ENCODE data around the gene SLC6A18. TPM values are rescaled to one million over a fixed set of nuclear protein-coding genes. Genes with fewer than 3 reads are reported as not detected.

SLC6A18 gene
- total RNA-seq, 2 donors from 2014 or later, result not detected

DNA sequence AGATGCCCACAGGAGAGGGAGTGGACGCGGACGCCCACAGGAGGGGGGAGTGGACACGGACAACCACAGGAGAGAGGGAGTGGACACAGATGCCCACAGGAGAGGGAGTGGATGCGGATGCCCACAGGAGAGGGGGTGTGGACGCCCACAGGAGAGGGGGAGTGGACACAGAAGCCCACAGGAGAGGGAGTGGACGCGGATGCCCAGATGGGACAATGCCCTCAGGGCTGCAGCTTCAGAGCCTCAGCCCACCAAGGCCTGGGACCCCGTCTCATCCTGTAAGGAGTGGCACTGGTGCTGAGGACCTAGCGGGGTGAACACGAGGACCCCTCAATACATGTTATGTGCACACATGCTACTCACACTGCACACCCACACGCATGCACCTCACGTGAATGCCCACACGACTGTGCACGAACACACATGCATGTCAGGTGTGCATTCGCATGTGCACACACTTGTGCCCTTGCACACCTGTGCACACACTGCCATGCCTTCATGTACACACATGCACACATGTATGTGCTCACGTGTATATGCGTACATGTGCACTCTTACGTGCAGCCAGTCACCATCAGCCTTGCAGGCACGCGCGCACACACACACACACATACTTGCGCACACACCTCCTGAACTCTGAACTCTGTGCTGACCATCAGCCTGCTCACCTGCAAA, 34.8 kb downstream of the SLC6A18 start:
- DNase-seq (ENCODE audit: low spot score), result no peak
- no peaks in the 10 kb centered on the region for H3K36me3 ChIP-seq
- H3K27ac ChIP-seq, result no peak overlapping the region
- H3K4me3 ChIP-seq, result no peak overlapping the region
- TF ChIP-seq POLR2A (IDR thresholded peaks at IDR 0.05) (no peak), POLR2AphosphoS5 (IDR thresholded peaks at IDR 0.05) (no peak), CTCF (IDR thresholded peaks at IDR 0.05) (no peak)
- 95% methylated on average over 23 of the region's 23 CpGs for WGBS
- H3K9me3 ChIP-seq, result no peaks in the 10 kb centered on the region
- no peaks in the 10 kb centered on the region for H3K4me1 ChIP-seq (replicated peaks)
- no peaks in the 10 kb centered on the region for H3K27me3 ChIP-seq (replicated peaks; ENCODE audit: insufficient read depth)
- intact Hi-C loops (cut with DNase I), result no loop called here

GRCh38 chr5:1261643-1262042, 36.5 kb downstream of the SLC6A18 start:
- H3K36me3 ChIP-seq, result no peaks in the 10 kb centered on the region
- intact Hi-C loops (cut with DNase I), result no loop called here
- H3K9me3 ChIP-seq, result no peaks in the 10 kb centered on the region
- WGBS, result 90% methylated on average over 10 of the region's 10 CpGs
- H3K4me3 ChIP-seq, result no peak overlapping the region
- DNase-seq (ENCODE audit: low spot score), result no peak
- no peak for TF ChIP-seq CTCF (IDR thresholded peaks at IDR 0.05)
- no peak for TF ChIP-seq POLR2A (IDR thresholded peaks at IDR 0.05)
- no peak for TF ChIP-seq POLR2AphosphoS5 (IDR thresholded peaks at IDR 0.05)
- no peaks in the 10 kb centered on the region for H3K27me3 ChIP-seq (replicated peaks; ENCODE audit: insufficient read depth)
- no peaks in the 10 kb centered on the region for H3K4me1 ChIP-seq (replicated peaks)
- no peak overlapping the region for H3K27ac ChIP-seq

DNA sequence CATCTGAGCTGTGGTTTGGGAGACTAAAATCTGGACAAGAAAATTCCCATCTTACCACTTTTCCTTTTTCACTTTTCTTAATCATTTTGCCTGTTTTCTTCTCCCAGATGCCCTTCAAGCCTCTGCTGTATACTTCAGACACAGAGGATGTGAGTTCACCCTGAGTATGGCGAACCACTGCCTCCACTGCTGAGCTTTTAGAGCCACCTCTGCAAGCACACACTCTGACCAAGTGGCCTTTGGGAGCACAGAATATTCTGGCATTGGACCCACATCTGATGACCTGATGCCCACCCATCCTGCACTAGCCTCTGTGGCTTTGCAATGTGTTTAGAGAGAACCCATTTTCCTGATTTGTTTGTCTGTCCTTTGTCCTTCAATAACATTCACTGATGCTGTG, 37.2 kb downstream of the SLC6A18 start:
- 100% methylated on average over 1 of the region's 1 CpG for WGBS
- H3K27me3 ChIP-seq (replicated peaks; ENCODE audit: insufficient read depth), result no peaks in the 10 kb centered on the region
- H3K4me1 ChIP-seq (replicated peaks), result no peaks in the 10 kb centered on the region
- no peak overlapping the region for H3K27ac ChIP-seq
- no peak for DNase-seq (ENCODE audit: low spot score)
- intact Hi-C loops (cut with DNase I), result no loop called here
- TF ChIP-seq POLR2A (IDR thresholded peaks at IDR 0.05) (no peak), CTCF (IDR thresholded peaks at IDR 0.05) (no peak), POLR2AphosphoS5 (IDR thresholded peaks at IDR 0.05) (no peak)
- H3K9me3 ChIP-seq, result no peaks in the 10 kb centered on the region
- H3K36me3 ChIP-seq, result no peaks in the 10 kb centered on the region
- H3K4me3 ChIP-seq, result no peak overlapping the region

- Histone ChIP-seq H3K36me3 (no peaks in the 10 kb centered on the region), H3K9me3 (no peaks in the 10 kb centered on the region), H3K4me3 (no peak overlapping the region), H3K4me1 (replicated peaks) (no peaks in the 10 kb centered on the region), H3K27me3 (replicated peaks; ENCODE audit: insufficient read depth) (no peaks in the 10 kb centered on the region), H3K27ac (no peak overlapping the region)
- WGBS, result 94% methylated on average over 18 of the region's 18 CpGs
- TF ChIP-seq CTCF (IDR thresholded peaks at IDR 0.05) (no peak), POLR2A (IDR thresholded peaks at IDR 0.05) (no peak), POLR2AphosphoS5 (IDR thresholded peaks at IDR 0.05) (no peak)
- intact Hi-C loops (cut with DNase I), result no loop called here
- DNase-seq (ENCODE audit: low spot score), result no peak
Observed at GRCh38 chr5:1264211-1264610, 39.0 kb downstream of the SLC6A18 start.

- H3K36me3 ChIP-seq, result no peaks in the 10 kb centered on the region
- TF ChIP-seq POLR2A (IDR thresholded peaks at IDR 0.05) (no peak), CTCF (IDR thresholded peaks at IDR 0.05) (no peak), POLR2AphosphoS5 (IDR thresholded peaks at IDR 0.05) (no peak)
- no peaks in the 10 kb centered on the region for H3K4me1 ChIP-seq (replicated peaks)
- no peak for DNase-seq (ENCODE audit: low spot score)
- no peak overlapping the region for H3K4me3 ChIP-seq
- WGBS, result 68% methylated on average over 15 of the region's 15 CpGs
- intact Hi-C loops (cut with DNase I), result no loop called here
- H3K9me3 ChIP-seq, result no peaks in the 10 kb centered on the region
- no peak overlapping the region for H3K27ac ChIP-seq
- H3K27me3 ChIP-seq (replicated peaks; ENCODE audit: insufficient read depth), result no peaks in the 10 kb centered on the region
Observed at GRCh38 chr5:1265026-1265425, 39.8 kb downstream of the SLC6A18 start.

All from prostate gland (tissue), 2 donors.